ENCODE results near the gene RTN3. TPM values are rescaled to one million over a fixed set of nuclear protein-coding genes. Genes with fewer than 3 reads are reported as not detected.

Gene RTN3
- total RNA-seq, 1 experiment from 2014 or later, result 145 TPM

DNA sequence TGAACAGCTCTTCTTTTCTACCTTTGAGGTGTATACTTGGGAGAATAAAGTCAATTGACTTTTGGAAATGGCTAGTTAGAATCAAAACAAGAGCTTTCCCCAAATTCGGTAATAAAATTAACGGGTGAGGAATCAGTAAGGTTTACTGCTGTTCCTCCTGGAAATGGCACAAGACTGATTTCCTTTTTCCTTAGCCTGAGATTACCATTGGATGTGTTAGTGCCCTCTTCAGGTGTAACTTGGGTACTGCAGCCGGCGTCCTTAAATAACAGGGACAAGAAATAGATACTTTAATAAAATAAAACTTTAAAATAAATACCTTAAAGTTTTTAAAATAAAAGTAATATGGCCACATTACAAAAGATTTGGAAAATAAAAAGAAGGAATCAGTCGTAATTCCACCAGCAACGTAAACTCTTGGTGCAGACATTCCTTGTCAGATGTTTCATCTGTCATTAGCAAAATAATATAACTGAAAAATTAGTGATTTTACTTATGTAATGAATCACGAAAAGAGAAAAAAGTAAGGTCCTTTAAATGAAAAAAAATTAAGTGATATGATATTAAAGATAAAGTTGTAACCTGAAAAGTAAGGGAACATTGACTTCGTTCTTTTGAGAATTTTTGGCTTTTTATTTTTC is 57.5 kb downstream of the RTN3 start:
- POLR2A ChIA-PET, result interaction anchor here (0.6 kb wide), 1 partner anchor 98 kb away, joined by 4 read pairs; no protein-coding TSS in a partner anchor
- ATAC-seq (no peak), DNase-seq (ENCODE audit: low read depth, low spot score) (peak; percentile 60)
- no peaks in the 10 kb centered on the region for H3K36me3 ChIP-seq (ENCODE audit: control insufficient read depth, insufficient read depth, low read length)
- no TSS peak for BruUV-seq (replicated peaks)
- no peaks in the 10 kb centered on the region for H3K4me1 ChIP-seq (ENCODE audit: control insufficient read depth, insufficient read depth, low read length)
- TF ChIP-seq, protein P1, sequence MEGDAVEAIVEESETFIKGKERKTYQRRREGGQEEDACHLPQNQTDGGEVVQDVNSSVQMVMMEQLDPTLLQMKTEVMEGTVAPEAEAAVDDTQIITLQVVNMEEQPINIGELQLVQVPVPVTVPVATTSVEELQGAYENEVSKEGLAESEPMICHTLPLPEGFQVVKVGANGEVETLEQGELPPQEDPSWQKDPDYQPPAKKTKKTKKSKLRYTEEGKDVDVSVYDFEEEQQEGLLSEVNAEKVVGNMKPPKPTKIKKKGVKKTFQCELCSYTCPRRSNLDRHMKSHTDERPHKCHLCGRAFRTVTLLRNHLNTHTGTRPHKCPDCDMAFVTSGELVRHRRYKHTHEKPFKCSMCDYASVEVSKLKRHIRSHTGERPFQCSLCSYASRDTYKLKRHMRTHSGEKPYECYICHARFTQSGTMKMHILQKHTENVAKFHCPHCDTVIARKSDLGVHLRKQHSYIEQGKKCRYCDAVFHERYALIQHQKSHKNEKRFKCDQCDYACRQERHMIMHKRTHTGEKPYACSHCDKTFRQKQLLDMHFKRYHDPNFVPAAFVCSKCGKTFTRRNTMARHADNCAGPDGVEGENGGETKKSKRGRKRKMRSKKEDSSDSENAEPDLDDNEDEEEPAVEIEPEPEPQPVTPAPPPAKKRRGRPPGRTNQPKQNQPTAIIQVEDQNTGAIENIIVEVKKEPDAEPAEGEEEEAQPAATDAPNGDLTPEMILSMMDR (IDR thresholded peaks at IDR 0.05), result peak; percentile 89
- TF ChIP-seq SIN3A (IDR thresholded peaks at IDR 0.05; ENCODE audit: borderline replicate concordance, insufficient read depth, low read depth, low read length), result no peak
- no peaks in the 10 kb centered on the region for H3K27me3 ChIP-seq (ENCODE audit: control insufficient read depth, insufficient read depth, low read length)
- in situ Hi-C loops (cut with HindIII; ENCODE audit: low pct_unique_long_range_greater_than_20kb, low sequenced_read_pairs) (no loop called here), intact Hi-C loops (cut with micrococcal nuclease; ENCODE audit: unreplicated experiment) (loop anchor here (10.0 kb wide), 1 partner anchor 264 kb away; no protein-coding TSS in a partner anchor)
- no peaks in the 10 kb centered on the region for H3K9me3 ChIP-seq (ENCODE audit: control insufficient read depth, insufficient read depth, low read depth, low read length)
- CTCF ChIA-PET, result interaction anchor here (0.5 to 1.6 kb wide), 9 partner anchors 10 to 815 kb away, joined by 3 to 10 read pairs (median 4); no protein-coding TSS in a partner anchor
- H3K27ac ChIP-seq (ENCODE audit: low read length), result no peak overlapping the region
- H3K4me3 ChIP-seq (ENCODE audit: low read depth in 2 of 2, low read length in 2 of 2), result no peak overlapping the region

DNA sequence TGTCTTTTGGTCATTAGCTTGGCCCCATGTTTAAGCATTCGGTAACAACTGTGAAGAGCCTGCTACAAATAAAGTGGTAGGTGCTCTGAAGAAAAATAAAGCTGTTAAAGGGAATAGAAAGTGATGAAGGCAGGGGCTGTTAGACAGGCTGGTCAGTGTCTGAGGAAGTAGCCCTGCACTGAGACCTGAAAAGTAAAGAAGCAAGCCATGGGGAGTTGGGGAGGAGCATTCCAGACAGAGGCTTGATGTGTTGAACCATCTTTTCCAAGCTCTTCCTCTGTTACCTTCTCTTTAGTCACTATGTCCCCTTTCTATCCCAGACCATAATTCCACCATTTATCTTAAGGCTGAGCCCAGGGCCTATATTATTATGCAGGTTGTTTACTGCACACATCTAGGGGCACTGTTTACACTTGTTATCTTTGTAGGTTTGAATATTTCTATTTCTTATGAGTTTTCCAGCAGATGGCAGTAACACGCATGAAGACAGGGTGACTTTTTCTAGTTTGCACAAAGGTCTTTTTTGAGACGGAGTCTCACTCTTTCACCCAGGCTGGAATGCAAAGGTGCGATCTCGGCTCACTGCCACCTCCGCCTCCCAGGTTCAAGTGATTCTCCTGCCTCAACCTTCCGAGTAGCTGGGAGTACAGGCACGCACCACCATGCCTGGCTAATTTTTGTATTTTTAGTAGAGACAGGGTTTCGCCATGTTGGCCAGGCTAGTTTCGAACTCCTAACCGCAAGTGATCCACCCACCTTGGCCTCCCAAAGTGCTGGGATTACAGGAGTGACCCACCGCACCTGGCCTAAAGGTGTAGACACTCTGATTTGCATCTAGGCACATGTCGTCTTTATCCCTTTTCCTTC is 64.2 kb downstream of the RTN3 start:
- H3K36me3 ChIP-seq (ENCODE audit: control insufficient read depth, insufficient read depth, low read length), result no peaks in the 10 kb centered on the region
- H3K9me3 ChIP-seq (ENCODE audit: control insufficient read depth, insufficient read depth, low read depth, low read length), result no peaks in the 10 kb centered on the region
- TF ChIP-seq, protein P1 (IDR thresholded peaks at IDR 0.05), result peak; percentile 53
- TF ChIP-seq, protein P2, sequence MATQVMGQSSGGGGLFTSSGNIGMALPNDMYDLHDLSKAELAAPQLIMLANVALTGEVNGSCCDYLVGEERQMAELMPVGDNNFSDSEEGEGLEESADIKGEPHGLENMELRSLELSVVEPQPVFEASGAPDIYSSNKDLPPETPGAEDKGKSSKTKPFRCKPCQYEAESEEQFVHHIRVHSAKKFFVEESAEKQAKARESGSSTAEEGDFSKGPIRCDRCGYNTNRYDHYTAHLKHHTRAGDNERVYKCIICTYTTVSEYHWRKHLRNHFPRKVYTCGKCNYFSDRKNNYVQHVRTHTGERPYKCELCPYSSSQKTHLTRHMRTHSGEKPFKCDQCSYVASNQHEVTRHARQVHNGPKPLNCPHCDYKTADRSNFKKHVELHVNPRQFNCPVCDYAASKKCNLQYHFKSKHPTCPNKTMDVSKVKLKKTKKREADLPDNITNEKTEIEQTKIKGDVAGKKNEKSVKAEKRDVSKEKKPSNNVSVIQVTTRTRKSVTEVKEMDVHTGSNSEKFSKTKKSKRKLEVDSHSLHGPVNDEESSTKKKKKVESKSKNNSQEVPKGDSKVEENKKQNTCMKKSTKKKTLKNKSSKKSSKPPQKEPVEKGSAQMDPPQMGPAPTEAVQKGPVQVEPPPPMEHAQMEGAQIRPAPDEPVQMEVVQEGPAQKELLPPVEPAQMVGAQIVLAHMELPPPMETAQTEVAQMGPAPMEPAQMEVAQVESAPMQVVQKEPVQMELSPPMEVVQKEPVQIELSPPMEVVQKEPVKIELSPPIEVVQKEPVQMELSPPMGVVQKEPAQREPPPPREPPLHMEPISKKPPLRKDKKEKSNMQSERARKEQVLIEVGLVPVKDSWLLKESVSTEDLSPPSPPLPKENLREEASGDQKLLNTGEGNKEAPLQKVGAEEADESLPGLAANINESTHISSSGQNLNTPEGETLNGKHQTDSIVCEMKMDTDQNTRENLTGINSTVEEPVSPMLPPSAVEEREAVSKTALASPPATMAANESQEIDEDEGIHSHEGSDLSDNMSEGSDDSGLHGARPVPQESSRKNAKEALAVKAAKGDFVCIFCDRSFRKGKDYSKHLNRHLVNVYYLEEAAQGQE (IDR thresholded peaks at IDR 0.05; ENCODE audit: insufficient read depth in 1 of 2, low read depth in 2 of 2, low read length in 1 of 2), result no peak
- TF ChIP-seq TCF7L2 (IDR thresholded peaks at IDR 0.05; ENCODE audit: low read depth, low read length) (no peak), SIN3A (IDR thresholded peaks at IDR 0.05; ENCODE audit: borderline replicate concordance, insufficient read depth, low read depth, low read length) (no peak), POLR2AphosphoS5 (IDR thresholded peaks at IDR 0.05; ENCODE audit: low read depth, low read length) (no peak)
- ATAC-seq (peak; percentile 66; the same call in 1 of the 2 replicates), DNase-seq (ENCODE audit: low read depth, low spot score) (no peak)
- no peak overlapping the region for H3K27ac ChIP-seq (ENCODE audit: low read length)
- CTCF ChIA-PET, result interaction anchor here (0.6 kb wide), 2 partner anchors 187 to 260 kb away, joined by 5 to 7 read pairs; no protein-coding TSS in a partner anchor
- no peak overlapping the region for H3K4me3 ChIP-seq (ENCODE audit: low read depth in 2 of 2, low read length in 2 of 2)
- TSS peak; percentile 38 for BruUV-seq (replicated peaks)
- intact Hi-C loops (cut with micrococcal nuclease; ENCODE audit: unreplicated experiment), result no loop called here
- in situ Hi-C loops (cut with HindIII; ENCODE audit: low pct_unique_long_range_greater_than_20kb, low sequenced_read_pairs), result no loop called here
- H3K4me1 ChIP-seq (ENCODE audit: control insufficient read depth, insufficient read depth, low read length), result no peaks in the 10 kb centered on the region
- POLR2A ChIA-PET, result no interaction called here
- no peaks in the 10 kb centered on the region for H3K27me3 ChIP-seq (ENCODE audit: control insufficient read depth, insufficient read depth, low read length)

Measured in Panc1 (cell line).